G401.6 (cell line): Measurements from ENCODE around the gene ALG2.

Source experiments
- FAIRE-seq: peaks from 2 replicates; lab custom pipeline; 2012; peaks lifted over from hg19 to GRCh38; lab: Jason Lieb, UNC

ALG2 gene

DNA sequence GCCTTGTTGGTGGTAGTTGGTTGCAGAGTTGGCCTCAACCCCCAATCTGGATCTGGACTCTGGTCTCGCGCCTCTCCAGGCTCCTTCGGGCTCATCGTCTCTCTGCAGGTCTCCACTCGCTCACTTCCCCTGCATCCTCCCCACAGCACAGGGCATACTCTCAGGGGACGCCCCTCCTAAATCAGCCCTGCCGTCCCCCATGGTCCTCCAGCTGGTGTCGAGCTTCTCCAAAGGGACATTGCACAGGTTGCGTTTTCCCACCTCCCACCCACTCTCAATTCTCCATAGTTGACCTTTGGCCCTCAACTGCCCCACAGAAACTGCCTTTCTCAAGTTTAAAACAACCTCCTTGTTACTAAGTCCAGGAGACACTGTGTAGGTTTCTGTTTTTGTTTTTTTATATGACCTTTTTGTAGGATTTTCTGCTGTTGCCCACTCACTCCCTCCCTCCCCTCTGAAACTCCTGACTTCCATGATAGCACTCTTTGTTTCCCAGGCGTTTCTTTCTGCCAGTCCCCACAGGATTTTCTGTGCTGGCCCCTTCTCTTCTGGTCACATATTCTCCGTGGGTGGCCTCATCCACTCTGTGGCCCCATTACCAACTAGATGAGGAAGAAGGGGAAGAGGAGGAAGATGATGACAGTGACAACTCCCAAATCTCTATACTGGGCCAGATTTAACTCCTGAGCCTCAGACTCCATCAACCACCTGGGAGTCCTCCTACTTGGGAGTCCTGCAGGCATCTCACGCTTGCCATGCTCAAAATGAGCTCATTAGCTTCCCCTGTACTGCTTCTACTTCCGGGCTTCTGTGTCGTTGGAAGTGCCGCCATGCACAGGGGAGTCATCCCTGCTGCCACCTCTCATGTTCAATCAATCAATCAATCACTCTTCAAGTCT is 50.3 kb downstream of the ALG2 start:
- FAIRE-seq: no peak

DNA sequence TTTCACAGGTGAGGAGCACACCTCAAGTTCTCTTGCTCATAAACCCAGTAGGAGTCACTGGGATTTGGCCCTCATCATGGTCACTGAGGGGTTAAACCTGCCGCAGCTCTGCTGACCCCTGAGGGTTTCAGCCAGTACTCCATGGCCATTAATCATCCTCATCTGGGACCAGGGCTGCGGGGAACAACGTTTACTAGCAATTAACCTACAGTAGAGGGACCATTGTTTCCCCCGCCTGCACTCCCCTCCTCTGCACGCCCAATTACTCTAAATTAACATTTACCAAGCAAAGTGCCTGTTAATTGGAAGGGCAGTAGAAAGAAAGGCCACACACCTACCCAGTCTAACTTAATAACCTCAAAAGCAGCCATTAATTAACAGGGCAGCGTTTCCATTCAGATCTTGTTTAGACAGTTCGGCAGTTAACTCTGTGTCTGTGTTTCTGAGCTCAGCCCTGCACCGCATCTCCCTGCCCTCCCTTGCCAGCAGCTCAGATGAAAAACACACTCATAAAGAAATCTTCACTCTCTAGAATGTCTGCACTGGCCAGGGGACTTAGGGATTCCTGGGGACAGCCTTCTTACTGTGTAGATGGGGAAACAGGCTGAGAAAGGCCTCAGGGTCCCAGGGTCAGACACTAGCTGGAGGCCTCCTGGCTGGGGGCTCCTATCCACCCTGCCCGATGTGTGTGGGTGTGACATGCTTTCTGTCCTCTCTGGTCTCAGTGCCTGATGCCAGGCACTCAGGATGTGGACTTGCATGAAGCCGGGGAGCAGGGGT is 51.6 kb downstream of the ALG2 start:
- no peak for FAIRE-seq

DNA sequence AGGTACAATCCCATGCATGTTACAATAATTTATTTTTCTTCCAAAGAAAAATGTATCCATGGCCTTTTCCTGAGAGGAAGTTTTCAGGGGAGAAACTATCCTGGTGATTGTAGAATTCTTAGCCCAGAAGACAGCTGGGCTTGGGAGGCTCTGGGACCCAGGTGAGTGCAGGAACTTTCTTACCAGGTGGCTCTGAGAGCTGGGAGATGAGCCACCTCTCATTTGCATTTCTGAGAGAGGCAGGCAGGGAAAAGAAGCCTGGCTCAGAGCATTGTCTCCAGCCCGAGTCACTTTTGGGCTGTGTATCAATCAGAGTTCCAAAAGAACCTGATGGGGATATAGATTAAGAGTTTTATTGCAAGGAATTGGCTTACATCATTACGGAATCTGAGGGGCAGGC is 52.7 kb downstream of the ALG2 start:
- no peak for FAIRE-seq

DNA sequence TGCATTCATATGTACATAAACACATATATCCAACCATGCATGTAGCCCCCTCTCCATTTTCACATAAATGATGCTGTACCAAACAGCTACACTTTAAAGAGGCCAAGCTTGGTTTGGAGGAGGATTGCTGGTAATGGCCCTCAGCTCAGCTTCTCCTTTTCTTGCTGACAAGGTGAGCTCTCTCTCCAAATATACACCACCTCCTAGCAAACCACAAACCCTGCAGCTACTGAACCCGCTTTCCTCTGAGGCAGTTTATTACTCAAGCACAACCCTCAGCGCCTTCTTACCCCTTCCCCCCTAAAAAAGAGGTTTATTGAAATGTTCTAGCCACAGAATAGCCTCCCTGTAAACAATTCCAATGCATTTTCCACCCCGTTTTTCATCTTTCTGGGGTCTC is 54.0 kb downstream of the ALG2 start:
- FAIRE-seq: no peak

DNA sequence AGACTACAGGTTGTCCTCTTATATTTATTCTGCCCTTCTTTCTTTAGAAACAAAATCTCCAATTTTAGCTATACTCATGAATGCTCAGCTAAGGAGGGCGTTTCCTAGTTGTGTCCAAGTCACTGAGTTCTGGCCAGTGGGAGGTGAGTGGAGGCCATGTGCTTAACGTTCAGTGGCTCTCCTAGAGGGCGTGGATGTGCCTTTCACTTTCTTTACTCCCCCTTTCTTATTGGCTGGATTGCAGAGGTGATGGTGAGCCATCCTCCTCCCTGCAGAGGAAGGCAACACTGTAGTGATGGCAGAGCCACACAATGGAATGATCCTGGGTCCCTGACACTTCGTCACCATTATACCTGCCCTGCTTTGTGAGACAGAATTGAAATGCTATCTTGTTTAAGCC is 54.6 kb downstream of the ALG2 start:
- FAIRE-seq: no peak
